Activated CD8-positive, alpha-beta memory T cell treated with anti-CD3 and anti-CD28 coated beads, Interleukin-2, amount 50 U/mL, for 1 hour (primary cell): Measurements from ENCODE around the gene CALN1.
"Not testable (repeated sequence)": the region's sequence is repeated elsewhere in the genome, so short reads cannot be mapped to it uniquely, and the experiment has no call there.

Source experiments
- DNase-seq: peaks from one replicate; pipeline ENCODE4 v3.0.0-alpha.2; 2020; ENCODE audit errors: extremely low read depth

The CALN1 gene

DNA sequence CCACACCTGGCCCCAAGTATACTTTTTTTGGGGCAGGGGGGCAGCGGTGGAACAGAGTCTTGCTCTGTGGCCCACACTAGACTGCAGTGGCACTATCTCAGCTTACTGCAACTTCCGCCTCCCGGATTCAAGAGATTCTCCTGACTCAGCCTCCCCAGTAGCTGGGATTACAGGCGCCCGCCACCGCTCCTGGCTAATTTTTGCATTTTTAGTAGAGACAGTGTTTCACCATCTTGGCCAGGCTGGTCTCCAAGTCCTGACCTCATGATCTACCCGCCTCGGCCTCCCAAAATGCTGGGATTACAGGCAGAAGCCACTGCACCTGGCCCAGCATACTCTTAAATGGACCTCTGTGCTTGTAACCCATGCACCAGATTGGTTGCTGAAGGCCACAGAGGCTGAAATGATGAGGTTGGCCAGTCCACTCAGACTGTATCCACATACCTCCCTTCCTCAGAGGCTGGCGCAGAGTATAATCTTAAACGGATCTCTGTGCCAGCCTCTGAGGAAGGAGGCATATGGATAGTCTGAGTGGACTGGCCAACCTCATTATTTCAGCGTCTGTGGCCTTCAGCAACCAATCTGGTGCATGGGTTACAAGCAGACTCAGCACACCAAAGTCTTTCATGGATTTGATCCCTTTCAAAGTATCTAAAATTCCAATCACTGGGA is 3.0 kb downstream of the CALN1 start:
- no peak for DNase-seq

DNA sequence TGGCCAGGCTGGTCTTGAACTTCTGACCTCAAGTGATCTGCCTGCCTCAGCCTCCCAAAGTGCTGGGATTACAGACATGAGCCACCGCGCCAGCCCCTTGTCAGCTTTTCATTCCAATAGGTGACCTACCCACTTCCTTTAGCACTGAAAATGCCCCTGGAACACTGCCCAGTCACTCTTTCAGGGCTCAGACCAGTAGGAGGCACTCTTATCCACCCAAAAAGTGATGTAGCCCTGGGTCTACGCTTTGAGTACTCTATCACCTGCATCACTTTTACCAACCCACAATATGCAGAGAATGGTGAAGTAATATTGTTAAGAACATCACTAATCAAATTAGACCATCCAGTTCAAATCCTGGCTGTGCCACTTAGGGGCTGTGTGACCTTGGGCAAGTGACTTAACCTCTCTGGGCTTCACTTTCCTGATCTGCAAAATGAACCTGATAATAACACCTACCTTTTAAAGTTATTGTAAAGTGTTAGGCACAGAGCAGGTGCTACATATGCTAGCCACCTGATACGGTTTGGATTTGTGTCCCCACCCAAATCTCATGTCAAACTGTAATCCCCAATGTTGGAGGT is 5.2 kb downstream of the CALN1 start:
- DNase-seq = no peak

DNA sequence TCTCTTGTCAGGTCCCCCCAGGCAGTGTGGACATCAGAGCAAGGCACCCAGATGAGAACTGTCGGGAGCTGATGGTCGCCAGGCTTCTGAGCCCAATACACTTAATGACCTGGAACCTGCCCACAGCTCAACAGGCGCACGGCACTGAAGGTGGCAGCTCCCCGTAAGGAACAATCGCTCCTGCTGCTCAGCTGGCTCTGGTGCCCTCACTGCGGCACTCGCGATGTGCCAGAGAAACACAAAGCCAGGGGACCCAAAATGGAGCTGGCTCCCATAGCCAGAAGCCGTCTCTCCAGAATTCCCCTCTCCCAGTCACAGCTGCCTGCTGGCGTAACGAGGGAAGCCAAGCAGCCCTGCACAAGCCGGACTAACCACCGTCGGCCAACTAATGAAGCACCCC is 6.3 kb downstream of the CALN1 start:
- no peak for DNase-seq

DNA sequence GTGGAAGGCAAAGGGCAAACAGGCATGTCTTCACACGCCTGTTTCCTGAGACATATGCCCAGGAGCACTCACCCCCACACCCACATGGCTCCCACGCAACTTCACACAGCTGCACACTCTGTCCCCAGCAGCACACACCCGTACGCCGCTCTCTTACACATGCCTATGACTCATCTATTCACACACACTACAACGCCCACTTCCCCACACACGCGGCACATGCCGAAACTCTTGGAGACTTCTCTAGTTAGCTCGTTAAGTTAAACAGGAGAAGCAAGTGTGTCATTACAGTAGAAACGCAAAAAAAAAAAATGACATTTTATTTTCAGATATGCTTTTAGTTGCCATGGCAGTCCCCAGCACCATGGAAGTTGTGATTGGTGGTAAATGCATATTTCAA is 6.7 kb downstream of the CALN1 start:
- DNase-seq = no peak

DNA sequence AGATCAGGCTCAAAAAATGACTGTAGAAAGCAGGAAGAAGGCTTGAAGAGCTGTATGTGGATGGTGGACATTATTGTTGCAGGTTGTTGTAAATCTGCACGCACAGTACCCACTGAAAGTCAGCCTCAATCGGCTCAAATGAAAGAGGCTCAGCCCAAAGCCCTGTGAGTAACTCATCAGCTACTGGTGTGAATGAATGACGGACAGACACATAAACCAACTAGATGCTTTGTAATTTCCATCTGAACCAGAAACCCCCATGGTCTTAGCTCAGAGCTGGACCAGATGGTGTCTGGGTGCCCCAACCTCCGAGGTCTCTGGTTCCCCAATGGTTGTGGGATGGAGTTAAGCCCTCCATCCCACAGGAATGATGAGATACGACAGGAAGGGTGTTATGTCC is 7.4 kb downstream of the CALN1 start:
- DNase-seq = no peak

DNA sequence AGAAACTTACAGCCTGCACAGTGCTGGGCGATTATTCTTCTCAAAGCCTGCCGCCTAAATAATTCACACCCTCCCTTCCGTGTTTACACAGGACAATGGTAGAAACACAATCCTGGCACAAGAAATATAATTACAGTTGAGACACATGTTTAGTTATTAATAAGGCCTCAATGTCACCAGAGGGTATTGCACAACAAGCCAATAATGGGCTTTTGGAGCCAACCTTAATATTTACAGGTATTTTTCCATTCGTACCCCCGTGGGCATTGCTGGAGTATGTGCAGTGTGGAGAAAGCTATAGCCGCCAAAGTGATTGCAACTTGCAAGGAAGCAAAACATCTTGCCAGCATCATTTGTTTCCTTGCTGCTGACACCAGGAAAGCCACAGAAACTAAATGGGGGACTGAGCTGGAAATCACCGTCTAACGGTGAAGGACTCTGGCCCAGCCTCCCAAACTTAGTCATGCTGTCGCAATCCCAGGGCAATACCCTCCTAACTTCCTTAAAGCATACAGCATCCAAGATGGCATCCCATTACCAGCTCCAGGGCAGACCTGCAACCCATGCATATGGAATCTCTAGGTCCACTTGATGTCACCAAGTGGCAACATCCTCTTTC is 8.6 kb downstream of the CALN1 start:
- no peak for DNase-seq

DNA sequence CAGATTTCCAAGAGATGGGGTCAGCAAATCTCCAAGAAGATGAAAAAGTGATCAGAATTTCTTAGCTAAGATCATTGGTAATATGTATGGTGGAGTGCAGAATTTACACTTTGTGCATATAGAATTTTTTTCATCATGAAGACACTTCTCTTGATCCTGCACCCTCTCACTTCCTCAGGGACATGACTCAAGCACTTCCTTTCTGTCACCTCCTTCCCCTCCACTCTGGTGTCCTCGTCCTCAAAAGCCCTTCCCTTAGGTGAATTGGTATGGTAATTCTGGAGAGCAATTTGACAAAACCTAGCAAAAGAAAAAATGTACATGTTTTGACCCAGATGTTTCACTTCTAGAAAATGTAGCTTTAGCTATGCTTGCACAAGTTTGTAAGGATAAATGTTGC is 18.1 kb downstream of the CALN1 start:
- DNase-seq = no peak

DNA sequence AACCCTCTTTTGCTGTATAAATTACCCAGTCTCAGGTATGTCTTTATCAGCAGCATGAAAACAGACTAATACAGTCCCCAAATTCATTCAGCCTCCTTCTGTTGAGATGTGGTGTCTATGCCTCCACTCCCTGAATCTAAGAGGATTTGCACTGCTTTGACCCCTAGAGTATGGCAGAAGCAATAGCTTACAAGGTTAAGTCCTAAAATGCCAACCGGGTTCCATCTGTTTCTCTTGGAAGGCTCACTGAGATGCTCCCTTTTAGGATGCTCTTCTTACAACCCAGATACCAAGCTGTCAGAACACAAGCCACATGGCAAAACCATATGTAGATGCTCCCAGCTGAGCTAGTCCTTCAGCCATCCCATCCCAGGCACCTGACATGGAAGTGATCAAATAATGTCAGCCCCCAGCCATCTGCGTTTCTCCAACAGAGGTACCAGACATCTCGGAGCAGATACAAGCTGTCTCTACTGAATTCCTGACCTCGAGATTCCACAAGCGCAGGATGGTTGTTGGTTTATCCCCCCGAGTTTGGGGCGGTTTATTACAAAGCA is 20.2 kb downstream of the CALN1 start:
- DNase-seq = no peak

DNA sequence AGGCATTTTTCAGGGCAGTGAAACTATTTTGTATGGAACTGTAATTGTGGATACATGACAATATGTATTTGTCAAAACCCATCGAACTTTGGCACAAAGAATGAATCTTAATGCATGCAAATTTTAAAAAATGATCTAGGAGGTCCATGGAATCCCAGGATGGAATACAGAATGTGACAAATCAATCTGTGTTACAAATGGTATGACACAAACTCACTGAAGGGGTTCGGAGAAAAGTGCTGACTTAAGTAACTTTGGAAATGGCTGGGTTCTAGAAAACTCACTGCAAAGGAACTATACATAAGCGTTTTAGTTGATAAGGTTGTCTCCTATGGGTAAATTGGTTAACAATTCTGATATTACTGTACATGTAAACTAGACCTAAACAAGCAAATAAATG is 26.0 kb downstream of the CALN1 start:
- no peak for DNase-seq

DNA sequence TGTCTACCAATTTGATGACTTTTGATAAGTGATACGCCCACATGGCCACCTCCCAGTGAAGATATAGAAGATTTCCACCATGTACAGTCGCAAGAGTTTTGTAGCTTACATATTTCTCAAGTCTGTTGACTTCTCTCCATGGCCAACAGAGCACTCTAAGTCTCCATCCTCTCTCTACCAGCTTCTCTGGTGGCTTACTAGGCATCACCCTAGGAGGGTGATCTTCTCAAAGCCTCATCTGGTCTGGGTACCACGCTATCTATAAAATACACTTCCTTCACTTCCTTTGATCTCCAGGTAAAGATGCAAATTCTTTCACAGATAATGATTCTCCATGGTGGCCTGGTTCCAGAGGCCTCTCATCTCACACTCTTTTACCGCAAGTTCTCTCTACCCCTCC is 49.9 kb downstream of the CALN1 start:
- DNase-seq = no peak

DNA sequence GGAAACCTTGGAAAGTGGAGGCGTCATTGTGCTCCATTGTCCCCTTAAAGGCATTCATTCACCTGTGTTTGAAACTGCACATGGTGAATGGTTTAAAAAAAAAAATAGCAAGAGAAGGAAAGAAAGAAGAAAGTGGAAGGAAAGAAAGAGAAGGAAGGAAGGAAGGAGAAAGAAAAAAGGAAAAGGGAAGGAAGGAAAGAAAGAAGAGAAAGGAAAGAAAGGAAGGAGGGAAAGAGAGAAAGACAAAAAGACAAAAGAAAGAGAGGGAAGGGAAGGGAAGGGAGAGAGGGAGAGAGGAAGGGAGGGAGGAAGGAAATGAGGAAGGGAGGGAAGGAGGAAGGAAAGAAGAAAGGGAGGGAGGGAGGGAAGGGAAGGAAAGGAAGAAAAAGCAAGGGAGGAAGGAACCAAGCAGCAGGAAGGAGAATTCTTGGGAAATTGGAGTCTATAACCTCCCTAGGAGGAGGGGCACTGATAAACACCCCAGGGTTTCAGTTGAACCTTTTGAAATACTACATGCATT is 66.9 kb downstream of the CALN1 start:
- no peak for DNase-seq

DNA sequence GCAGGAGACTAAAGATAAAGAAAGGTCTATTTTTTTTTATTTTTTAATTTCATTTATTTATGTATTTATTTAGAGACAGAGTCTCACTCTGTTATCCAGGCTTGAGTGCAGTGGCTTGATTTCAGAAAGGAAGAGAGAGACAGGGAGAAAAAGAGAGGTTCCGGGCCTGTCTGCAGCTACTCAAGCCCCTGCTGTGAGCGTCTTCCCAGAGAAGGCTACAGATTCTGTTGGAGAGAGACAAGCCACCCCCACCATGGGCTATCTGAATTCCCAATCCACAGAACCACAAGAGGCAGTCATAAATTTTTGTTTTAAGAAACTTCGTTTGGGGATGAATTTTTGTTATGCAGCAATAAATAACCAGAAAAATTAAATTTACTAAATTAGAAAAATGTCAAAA is 68.1 kb downstream of the CALN1 start:
- DNase-seq = no peak

DNA sequence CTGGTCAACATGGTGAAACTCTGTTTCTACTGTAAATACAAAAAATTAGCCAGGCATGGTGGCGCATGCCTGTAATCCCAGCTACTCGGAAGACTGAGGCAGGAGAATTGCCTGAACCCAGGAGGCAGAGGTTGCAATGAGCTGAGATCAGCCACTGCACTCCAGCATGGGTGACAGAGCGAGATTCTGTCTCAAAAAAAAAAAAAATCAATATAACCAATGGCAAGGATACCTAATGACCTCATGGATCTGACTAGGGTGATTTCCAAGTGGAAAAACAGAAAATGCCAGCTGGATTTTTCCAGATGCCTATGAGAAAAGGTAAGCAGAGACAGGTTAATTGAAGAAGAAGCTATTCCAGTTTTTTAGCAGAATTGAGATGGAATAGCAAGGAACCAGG is 68.8 kb downstream of the CALN1 start:
- not testable (repeated sequence) for DNase-seq

DNA sequence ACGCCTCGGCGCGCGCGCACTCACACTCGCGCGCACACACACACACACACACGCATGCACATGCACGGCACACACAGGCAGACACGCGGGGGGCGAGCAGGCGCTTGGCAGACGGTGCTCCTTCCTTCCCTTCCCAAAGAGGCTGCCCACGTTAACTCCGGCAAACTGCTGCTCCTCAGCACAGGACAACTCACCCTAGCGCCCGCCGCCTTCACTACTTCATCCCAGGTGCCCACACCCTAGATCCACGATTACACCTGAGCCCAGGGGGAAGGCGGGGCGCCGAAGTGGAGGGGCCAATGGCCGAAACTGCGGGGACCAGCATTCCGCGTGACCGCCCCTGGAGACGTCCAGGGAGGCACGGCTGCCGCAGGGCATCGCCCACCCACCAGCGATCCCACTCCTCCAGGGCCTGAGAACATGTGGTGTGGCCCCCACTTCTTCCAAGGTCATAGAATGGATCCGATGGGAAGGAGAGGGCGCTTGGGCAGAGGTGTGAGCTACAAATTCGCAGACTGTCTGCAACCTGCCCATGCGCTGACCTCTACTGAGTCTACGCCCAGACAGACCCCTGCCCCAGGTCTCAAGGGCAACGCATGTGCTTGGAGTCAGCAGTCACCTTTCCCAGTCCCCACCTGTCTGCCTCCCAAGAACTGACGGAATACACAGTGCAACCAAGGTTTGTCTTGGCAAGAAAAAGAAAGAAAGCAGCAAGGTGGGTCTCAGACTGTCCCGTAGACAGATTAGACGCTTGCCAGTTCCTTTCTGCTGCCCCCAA is 74.6 kb downstream of the CALN1 start:
- no peak for DNase-seq

DNA sequence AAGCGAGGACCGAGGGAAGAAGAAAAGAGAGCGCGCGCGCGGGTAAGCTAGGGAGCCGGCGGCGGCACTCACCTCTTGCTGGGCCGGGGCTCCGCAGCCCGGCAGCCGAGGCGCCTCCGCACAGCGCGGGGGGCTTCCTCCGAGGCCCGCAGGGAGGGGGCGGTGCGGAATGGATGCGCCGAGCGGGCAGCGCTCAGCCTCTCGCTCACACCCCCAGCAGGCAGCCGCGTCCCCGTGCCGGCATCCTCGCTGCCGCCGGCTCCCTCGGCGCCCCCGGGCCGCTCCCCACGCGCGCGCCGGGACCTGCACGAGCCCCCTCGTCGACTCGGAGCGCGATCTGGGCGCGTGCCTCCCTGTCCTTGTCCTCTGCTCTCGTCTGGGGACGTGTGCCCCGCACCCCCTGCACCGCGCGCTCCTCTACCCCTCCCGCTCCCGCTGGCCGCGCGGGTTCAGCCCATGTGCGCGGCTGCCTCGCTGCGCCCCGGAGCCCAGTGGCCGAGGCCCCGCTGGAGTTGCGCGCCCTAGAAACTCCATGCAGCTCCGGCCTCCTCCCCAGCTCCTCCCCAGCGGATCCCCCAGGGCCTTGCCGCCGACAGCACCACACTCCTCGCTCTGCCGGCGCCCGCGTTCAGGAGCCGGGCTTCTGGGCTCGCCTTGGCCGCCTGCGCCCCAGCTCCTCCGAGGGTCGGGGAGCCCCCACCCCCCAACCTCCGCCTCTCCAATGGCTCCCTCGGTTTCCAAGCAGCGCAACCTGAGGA is 75.3 kb downstream of the CALN1 start:
- DNase-seq = no peak

DNA sequence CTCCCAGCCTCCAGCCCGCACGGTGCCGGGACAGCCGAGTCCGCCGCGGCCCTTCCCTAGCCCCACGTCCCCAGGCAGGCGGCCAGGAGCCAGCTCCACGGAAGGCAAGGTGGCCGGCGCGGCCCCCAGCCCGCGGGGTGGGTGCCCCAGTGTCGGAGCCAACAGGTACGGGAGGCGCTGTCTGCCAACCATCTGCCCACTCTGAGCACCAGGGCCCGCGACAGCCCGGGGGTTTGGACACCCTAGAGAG is 75.8 kb downstream of the CALN1 start:
- no peak for DNase-seq

DNA sequence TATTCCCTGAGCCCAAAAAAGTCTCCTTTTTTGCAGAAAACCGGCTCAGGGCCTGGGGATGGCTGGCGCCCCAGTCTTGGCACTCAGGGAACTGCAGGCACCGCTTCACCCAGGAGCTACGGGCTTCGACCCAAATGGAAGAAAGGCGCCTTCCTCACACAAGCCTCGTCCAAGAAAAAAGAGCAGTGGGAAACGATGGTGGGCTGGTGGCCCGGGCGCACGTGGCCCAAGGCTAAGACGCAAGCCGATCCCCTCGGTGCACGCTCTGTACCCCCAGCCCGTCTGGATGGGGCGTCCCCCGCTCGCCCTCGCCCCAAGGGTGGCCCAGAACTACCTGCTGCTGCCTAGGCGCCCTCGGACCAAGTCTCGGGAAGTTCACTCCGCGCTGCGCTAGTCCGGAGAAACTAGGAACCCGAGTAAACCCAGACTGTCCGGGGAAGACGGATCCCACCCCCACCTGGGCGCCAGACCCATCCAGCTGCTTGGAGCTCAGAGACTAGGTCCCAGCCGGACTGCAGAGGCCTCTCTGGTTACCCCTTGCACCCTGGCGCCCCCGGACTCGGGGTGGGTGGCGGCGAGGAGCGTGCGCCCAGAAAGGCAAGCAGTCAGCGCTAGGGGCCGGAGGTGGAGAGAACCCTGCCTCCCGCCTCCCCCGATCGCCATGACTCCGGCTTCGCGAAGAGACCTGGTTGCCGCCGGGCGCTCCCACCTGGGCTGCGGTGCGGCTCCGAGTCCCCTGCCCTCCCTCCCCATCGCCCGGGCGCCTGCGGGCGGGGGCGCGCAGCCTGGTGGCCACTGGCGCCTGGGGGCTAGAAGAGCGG is 76.4 kb downstream of the CALN1 start:
- DNase-seq = no peak

DNA sequence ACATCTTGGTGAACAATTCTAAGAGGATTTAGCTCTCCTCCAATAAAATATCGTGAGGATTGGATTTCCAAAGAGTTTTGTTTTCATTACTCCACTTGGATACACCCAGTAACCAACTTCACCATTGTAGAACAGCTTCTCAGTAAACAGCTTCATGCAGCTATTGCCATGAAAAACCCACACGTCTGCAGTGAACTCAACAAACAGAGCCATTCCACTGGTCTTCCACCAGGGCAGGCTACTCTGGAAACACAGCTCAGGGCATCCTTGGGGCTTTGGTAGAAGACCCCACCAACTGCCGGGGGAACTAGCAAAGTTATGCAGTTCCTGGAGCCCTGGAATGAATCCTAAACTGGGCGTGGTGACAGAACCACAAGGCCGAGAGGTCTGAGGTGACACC is 77.4 kb downstream of the CALN1 start:
- DNase-seq = no peak

DNA sequence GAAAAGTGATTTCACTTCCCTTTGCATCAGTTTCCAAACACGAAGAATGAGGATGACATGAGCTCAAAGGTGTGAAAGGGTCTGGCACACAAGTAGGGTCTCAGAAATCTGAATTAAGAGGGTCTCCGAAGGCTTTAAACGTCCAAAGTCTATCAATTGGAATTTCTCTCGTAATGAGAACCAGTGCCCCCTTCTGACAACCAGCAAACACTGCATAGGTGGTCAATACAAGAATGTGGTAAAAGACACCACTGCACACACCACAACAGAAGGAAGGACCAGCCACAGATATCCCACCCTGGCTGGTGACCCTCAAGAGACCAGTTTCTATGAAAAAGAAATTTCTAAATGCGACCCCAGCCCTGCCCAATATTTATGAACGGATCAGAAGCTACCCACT is 78.1 kb downstream of the CALN1 start:
- DNase-seq = no peak

DNA sequence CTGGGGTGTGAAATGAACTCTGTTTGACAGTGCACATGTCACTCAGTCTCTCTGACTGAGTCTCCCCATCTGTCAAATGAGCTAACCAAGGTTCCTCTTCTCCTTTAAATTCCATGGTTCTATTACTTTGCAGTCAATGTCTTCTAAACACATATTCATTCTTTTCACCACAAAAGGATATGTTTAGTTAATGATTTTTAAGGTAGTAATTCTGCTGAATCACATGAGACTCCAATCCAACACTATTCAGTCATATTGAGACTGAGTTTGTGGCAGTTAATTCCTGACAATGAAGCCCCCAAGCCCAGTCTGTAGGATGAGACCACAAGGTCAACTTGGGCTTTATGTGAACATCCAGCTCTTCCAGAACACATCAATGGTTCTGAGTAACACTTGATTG is 85.3 kb downstream of the CALN1 start:
- no peak for DNase-seq

DNA sequence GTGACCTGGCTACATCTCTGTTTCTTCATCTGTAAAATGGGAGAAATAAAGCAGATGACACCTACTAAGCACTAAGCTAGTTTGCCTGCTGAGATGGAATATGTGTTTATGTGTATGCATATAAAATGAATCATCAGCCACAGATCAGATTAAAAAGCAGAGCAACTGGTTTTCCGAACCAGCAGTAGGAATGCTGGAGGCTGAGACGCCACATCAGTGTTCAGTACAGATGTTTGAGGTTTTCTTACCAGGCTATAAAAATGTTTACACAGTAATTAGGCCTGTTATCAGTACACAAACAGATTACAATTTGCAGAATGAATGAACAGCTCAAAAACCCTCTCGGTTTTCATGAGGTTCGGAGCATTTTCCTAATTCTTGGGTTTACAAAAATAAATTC is 85.8 kb downstream of the CALN1 start:
- DNase-seq = no peak
